Endothelial cell of umbilical vein (primary cell): ENCODE results near the gene CLSTN2. TPM values are rescaled to one million over a fixed set of nuclear protein-coding genes. Genes with fewer than 3 reads are reported as not detected.

Experiments
- BruUV-seq: library from RNA; stranded (reverse); fragments of 400-500 nt; replicated peaks from 2 replicates; lab custom pipeline; 2021; lab: Mats Ljungman, UMichigan
- CTCF ChIA-PET: fragments of 300-600, 350-600 bp; sonication (Branson Sonifier 250); formaldehyde crosslinking; loops from one replicate; lab custom pipeline; 2021; ENCODE audit warnings: antibody characterized with exemption, inconsistent platforms; lab: Charles Lee
- POLR2A ChIA-PET: fragments of 300-600, 350-600 bp; sonication (Branson Sonifier 250); formaldehyde crosslinking; loops from one replicate; lab custom pipeline; 2021; ENCODE audit warnings: antibody characterized with exemption, inconsistent platforms; lab: Charles Lee
- DNase-seq: peaks from one replicate; pipeline ENCODE4 v3.0.0-alpha.2; 2011; ENCODE audit warnings: low read depth, low spot score
- FAIRE-seq: peaks from 2 replicates; lab custom pipeline; 2011; peaks lifted over from hg19 to GRCh38; lab: Jason Lieb, UNC
- H2AFZ ChIP-seq: 2 replicates; pipeline ENCODE4 v1.6.0; 2012; ENCODE audit warnings: low read depth, low read length, control low read depth, inconsistent platforms
- H3K27ac ChIP-seq: 2 replicates; pipeline ENCODE4 v1.5.1; 2011; ENCODE audit warnings: low read depth, mild to moderate bottlenecking, control low read depth, low read length, moderate library complexity; ENCODE audit not compliant: insufficient read depth
- H3K27me3 ChIP-seq, 2 experiments: 2 replicates each; pipeline versions ENCODE4 v1.6.0 to v1.6.1; 2011; ENCODE audit warnings: low read length in 2 of 2, mixed read lengths in 1 of 2; ENCODE audit not compliant: control insufficient read depth in 2 of 2, insufficient read depth in 2 of 2
- H3K36me3 ChIP-seq, 2 experiments: 2 replicates in 1 of 2; 3 replicates in 1 of 2; pipeline ENCODE4 v1.5.1; 2011; ENCODE audit warnings: low read length in 2 of 2, mild to moderate bottlenecking in 1 of 2, moderate library complexity in 1 of 2; ENCODE audit not compliant: control insufficient read depth in 2 of 2, insufficient read depth in 2 of 2; ENCODE audit errors: extremely low read depth in 1 of 2
- H3K4me1 ChIP-seq: 3 replicates; pipeline ENCODE4 v1.5.1; 2011; ENCODE audit warnings: mild to moderate bottlenecking, low read length; ENCODE audit not compliant: control insufficient read depth, insufficient read depth; ENCODE audit errors: extremely low read depth
- H3K4me2 ChIP-seq: 2 replicates; pipeline ENCODE4 v1.6.1; 2011; ENCODE audit warnings: low read length, control low read depth, mixed read lengths; ENCODE audit not compliant: insufficient read depth
- H3K4me3 ChIP-seq, 3 experiments: fragments of 200-600 bp in 1 of 3; sonication (generic), shearing (Covaris generic) in 1 of 3; replicated peaks in 1 of 3; 2 replicates each; pipeline ENCODE4 v1.5.1; 2011 to 2016; ENCODE audit warnings: control low read depth in 3 of 3, low read length in 3 of 3, mild to moderate bottlenecking in 2 of 3, inconsistent platforms in 1 of 3, low read depth in 1 of 3, moderate library complexity in 1 of 3; ENCODE audit not compliant: insufficient read depth in 1 of 3
- H3K79me2 ChIP-seq: 2 replicates; pipeline ENCODE4 v1.6.0; 2012; ENCODE audit warnings: low read length, inconsistent platforms; ENCODE audit not compliant: control insufficient read depth, insufficient read depth
- H3K9ac ChIP-seq: replicated peaks from 2 replicates; pipeline ENCODE3; 2011; ENCODE audit warnings: low read length, control low read depth; ENCODE audit not compliant: insufficient read depth; ENCODE audit errors: extremely low read depth
- H3K9me1 ChIP-seq: replicated peaks from 3 replicates; pipeline ENCODE4 v1.6.0; 2011; ENCODE audit warnings: mild to moderate bottlenecking, low read length; ENCODE audit not compliant: control insufficient read depth, insufficient read depth; ENCODE audit errors: extremely low read depth
- H3K9me3 ChIP-seq: replicated peaks from 2 replicates; pipeline ENCODE4 v1.5.1; 2012; ENCODE audit warnings: low read length, inconsistent platforms; ENCODE audit not compliant: control insufficient read depth, insufficient read depth
- H4K20me1 ChIP-seq: replicated peaks from 2 replicates; pipeline ENCODE3; 2011; ENCODE audit warnings: mild to moderate bottlenecking, low read length; ENCODE audit not compliant: control insufficient read depth, insufficient read depth; ENCODE audit errors: extremely low read depth
- CTCF ChIP-seq, 2 donors: IDR thresholded peaks; 1 replicate in 1 of 2; 2 replicates in 1 of 2; pipeline ENCODE4 v1.5.1; 2011; ENCODE audit warnings: low read length in 2 of 2, mild to moderate bottlenecking in 2 of 2, moderate library complexity in 2 of 2, control low read depth in 1 of 2, inconsistent platforms in 1 of 2, low read depth in 1 of 2; ENCODE audit not compliant: insufficient read depth in 1 of 2; ENCODE audit errors: extremely low read depth in 1 of 2
- EZH2 ChIP-seq: IDR thresholded peaks from 2 replicates; pipeline ENCODE4 v1.6.1; 2012; ENCODE audit warnings: borderline replicate concordance, low read depth, mild to moderate bottlenecking, moderate library complexity, low read length, inconsistent platforms; ENCODE audit not compliant: severe bottlenecking
- FOS ChIP-seq: IDR thresholded peaks from 2 replicates; pipeline ENCODE4 v1.6.1; 2011; ENCODE audit warnings: mild to moderate bottlenecking, low read length, moderate library complexity, borderline replicate concordance; ENCODE audit not compliant: insufficient read depth
- GATA2 ChIP-seq: IDR thresholded peaks from 2 replicates; pipeline ENCODE4 v1.7.0; 2011; ENCODE audit warnings: low read depth, mild to moderate bottlenecking, moderate library complexity, mixed read lengths, low read length; ENCODE audit not compliant: insufficient read length, insufficient read depth
- JUN ChIP-seq: IDR thresholded peaks from 2 replicates; pipeline ENCODE4 v1.6.1; 2011; ENCODE audit warnings: borderline replicate concordance, low read depth; ENCODE audit not compliant: insufficient read length, insufficient read depth
- MAX ChIP-seq: IDR thresholded peaks from 2 replicates; pipeline ENCODE4 v1.6.1; 2011; ENCODE audit not compliant: insufficient read depth, insufficient read length
- MYC ChIP-seq: IDR thresholded peaks from one replicate; pipeline ENCODE4 v1.6.1; 2011; ENCODE audit warnings: mild to moderate bottlenecking, low read depth, low read length
- POLR2A ChIP-seq: IDR thresholded peaks from 2 replicates; pipeline ENCODE4 v1.6.1; 2012; ENCODE audit warnings: low read depth, mild to moderate bottlenecking, control low read depth, low read length
- POLR2AphosphoS5 ChIP-seq: IDR thresholded peaks from 2 replicates; pipeline ENCODE4 v1.6.1; 2012; ENCODE audit warnings: low read depth, mild to moderate bottlenecking, control low read depth, low read length, moderate library complexity; ENCODE audit not compliant: insufficient read depth
- dilution Hi-C: fragments of 300-500 bp; cut with MboI; formaldehyde crosslinking; loops from one replicate; pipeline ENCODE4 v1.15.0; 2019; ENCODE audit warnings: low sequenced_read_pairs; ENCODE audit not compliant: extremely low pct_ligation_motif_present
- intact Hi-C: fragments of 100-400 bp; cut with micrococcal nuclease; formaldehyde crosslinking; loops from one replicate; pipeline ENCODE4 v1.10.0; 2022
- polyA plus RNA-seq, 4 experiments: library from polyadenylated mRNA; depleted of rRNA in 3 of 4; stranded (reverse) in 3 of 4; unstranded in 1 of 4; fragments of >200 nt; gene quantifications; 2 replicates each; pipeline versions ENCODE4 v1.2.1 to v1.2.3, GENCODE V29; 2011 to 2012; ENCODE audit warnings: missing spikeins in 1 of 4
- total RNA-seq: library from RNA; stranded (reverse); gene quantifications from 2 replicates; pipeline ENCODE4 v1.2.3, GENCODE V29; 2021

Gene CLSTN2
- total and polyA plus RNA-seq, 2 donors (not counting 3 experiments of a cell fraction or from before 2014, with no cell fraction given): 0.26 to 0.38 TPM

GRCh38 chr3:140568131-140568530 is 633.1 kb downstream of the CLSTN2 start:
- H3K9me1 ChIP-seq: no peaks in the 10 kb centered on the region
- H3K79me2 ChIP-seq: no peaks in the 10 kb centered on the region
- H3K9me3 ChIP-seq: peaks cover 2% of the 10 kb centered on the region
- no peaks in the 10 kb centered on the region for H3K36me3 ChIP-seq
- no peak overlapping the region for H2AFZ ChIP-seq
- no peak overlapping the region for H3K4me3 ChIP-seq
- ChIA-PET POLR2A (no interaction called here), CTCF (no interaction called here)
- H3K4me1 ChIP-seq: no peaks in the 10 kb centered on the region
- no peaks in the 10 kb centered on the region for H4K20me1 ChIP-seq
- H3K27ac ChIP-seq: no peak overlapping the region
- H3K9ac ChIP-seq: no peak overlapping the region
- no TSS peak for BruUV-seq
- DNase-seq (no peak), FAIRE-seq (no peak)
- TF ChIP-seq FOS (no peak), MYC (no peak), MAX (no peak), POLR2A (no peak), JUN (no peak), CTCF (IDR thresholded peaks at IDR 0.05; ENCODE audit: extremely low read depth in 1 of 2, insufficient read depth in 1 of 2, low read depth in 1 of 2, low read length in 2 of 2) (no peak), GATA2 (no peak), POLR2AphosphoS5 (no peak), EZH2 (no peak)
- no peaks in the 10 kb centered on the region for H3K27me3 ChIP-seq
- dilution Hi-C loops (no loop called here), intact Hi-C loops (no loop called here)
- H3K4me2 ChIP-seq: no peak overlapping the region
